ENCODE measurements around the gene DLG3. TPM values are rescaled to one million over a fixed set of nuclear protein-coding genes. Genes with fewer than 3 reads are reported as not detected.

The DLG3 gene
- total and polyA plus RNA-seq, 2 of the 8 experiments (the other 6 are each of a cell fraction or from before 2014, with no cell fraction given), result 29.2 to 63.8 TPM

DNA sequence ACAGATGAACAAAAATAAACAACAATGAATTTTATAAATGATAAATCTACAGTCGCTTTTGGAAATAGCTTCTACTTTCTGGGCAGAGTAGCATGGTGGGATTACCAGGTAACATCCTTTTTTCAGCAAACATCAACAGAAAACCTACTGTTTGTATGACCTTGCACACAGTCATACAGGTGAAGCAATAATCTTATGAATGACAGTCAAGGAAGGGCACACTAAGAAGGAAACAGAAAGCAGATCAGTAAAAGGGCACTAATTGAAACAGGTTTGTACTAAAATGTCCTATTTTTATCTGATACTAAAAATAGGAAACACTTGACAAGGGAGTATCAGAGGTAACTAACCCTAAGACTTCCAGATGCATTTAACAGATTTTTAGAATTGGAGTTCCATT is 108.9 kb downstream of the DLG3 start:
- peak; percentile 7 for FAIRE-seq
- CTCF ChIA-PET (ENCODE audit: partially characterized antibody), result interaction anchor here (0.9 to 1.3 kb wide), 5 partner anchors 10 to 202 kb away, joined by 3 read pairs; no protein-coding TSS in a partner anchor
- TF ChIP-seq KDM4A (IDR thresholded peaks at IDR 0.05; ENCODE audit: low read depth, low read length, severe bottlenecking) (no peak), RNF2 (IDR thresholded peaks at IDR 0.05; ENCODE audit: borderline replicate concordance, low read depth, low read length, missing control alignments, poor library complexity, severe bottlenecking) (no peak), EZH2 (IDR thresholded peaks at IDR 0.05; ENCODE audit: low read depth, low read length, severe bottlenecking) (no peak), SP1 (IDR thresholded peaks at IDR 0.05; ENCODE audit: low read depth, low read length) (no peak)

More for the DNA sequence above, 108.9 kb downstream of the DLG3 start:
- no peak overlapping the region for H3K23ac ChIP-seq (ENCODE audit: insufficient read length)
- H3K79me2 ChIP-seq (ENCODE audit: control insufficient read depth in 1 of 2, insufficient read depth in 2 of 2, low read length in 2 of 2), result no peaks in the 10 kb centered on the region
- H3K9me3 ChIP-seq (ENCODE audit: insufficient read depth in 2 of 2, low read depth in 1 of 2, low read length in 1 of 2), result no peaks in the 10 kb centered on the region
- H2BK12ac ChIP-seq (ENCODE audit: low read depth, low read length), result no peak overlapping the region
- H3K79me1 ChIP-seq (ENCODE audit: low read depth, low read length), result no peaks in the 10 kb centered on the region
- H2BK120ac ChIP-seq (replicated peaks; ENCODE audit: low read depth, low read length), result no peak overlapping the region
- no peak overlapping the region for H2AK5ac ChIP-seq (ENCODE audit: low read depth, low read length)
- no peak overlapping the region for H2BK20ac ChIP-seq (ENCODE audit: low read length)
- no peak overlapping the region for H3K4me3 ChIP-seq (ENCODE audit: extremely low read depth in 1 of 4, insufficient read depth in 2 of 4, low read depth in 3 of 4, low read length in 4 of 4)
- H2AFZ ChIP-seq (ENCODE audit: low read length), result no peak overlapping the region
- H3K36me3 ChIP-seq (ENCODE audit: control insufficient read depth in 2 of 4, insufficient read depth in 4 of 4, low read length in 3 of 4), result no peaks in the 10 kb centered on the region
- H2BK15ac ChIP-seq (ENCODE audit: low read length), result no peak overlapping the region
- 88% methylated on average over 1 of the region's 1 CpG; no CpG with 5 or more reads in 1 of the 2 experiments for WGBS, 2 experiments (ENCODE audit: extremely low coverage in 1 of 2, insufficient coverage in 1 of 2, insufficient read length in 1 of 2, insufficient replicate concordance in 2 of 2, low coverage in 1 of 2, low lambda C conversion rate in 2 of 2, missing lambda C conversion rate in 1 of 2)
- POLR2A ChIA-PET (ENCODE audit: partially characterized antibody), result no interaction called here
- no peaks in the 10 kb centered on the region for H3K23me2 ChIP-seq (ENCODE audit: low read depth, low read length)
- no peak overlapping the region for H4K5ac ChIP-seq (ENCODE audit: insufficient read length, low read depth, low read length)
- H3K4ac ChIP-seq (replicated peaks; ENCODE audit: insufficient read length, low read depth, low read length), result no peak overlapping the region
- H3K27ac ChIP-seq (ENCODE audit: low read depth, low read length), result no peak overlapping the region
- H3K4me1 ChIP-seq (replicated peaks in 1 of 4; ENCODE audit: control insufficient read depth in 3 of 4, insufficient read depth in 4 of 4, low read length in 3 of 4), result no peaks in the 10 kb centered on the region
- H4K8ac ChIP-seq (ENCODE audit: extremely low read depth, insufficient read depth, low read length), result no peak overlapping the region
- H3K18ac ChIP-seq (ENCODE audit: extremely low read depth, low read length), result no peak overlapping the region
- H3K27me3 ChIP-seq (replicated peaks in 1 of 4; ENCODE audit: control insufficient read depth in 3 of 4, extremely low read depth in 1 of 4, insufficient read depth in 3 of 4, low read length in 3 of 4), result no peaks in the 10 kb centered on the region
- H3K9ac ChIP-seq (replicated peaks in 1 of 4; ENCODE audit: extremely low read depth in 1 of 4, low read depth in 3 of 4, low read length in 3 of 4), result no peak overlapping the region
- no peak for DNase-seq (ENCODE audit: low read depth in 1 of 2, low spot score in 2 of 2)
- no peak overlapping the region for H2BK5ac ChIP-seq (ENCODE audit: low read depth, low read length)
- no peaks in the 10 kb centered on the region for H4K20me1 ChIP-seq (replicated peaks in 1 of 2; ENCODE audit: control insufficient read depth in 1 of 2, insufficient read depth in 2 of 2, low read length in 2 of 2)
- H3K14ac ChIP-seq (ENCODE audit: insufficient read length), result no peak overlapping the region
- no peak overlapping the region for H3K56ac ChIP-seq (replicated peaks; ENCODE audit: insufficient read length, low read depth, low read length)
- no peak overlapping the region for H4K91ac ChIP-seq (replicated peaks; ENCODE audit: insufficient read length, low read length)
- H3K4me2 ChIP-seq (ENCODE audit: insufficient read depth in 1 of 2, low read depth in 2 of 2, low read length in 2 of 2), result no peak overlapping the region
